Measurements from ENCODE around the gene TAL1. TPM values are rescaled to one million over a fixed set of nuclear protein-coding genes. Genes with fewer than 3 reads are reported as not detected.
"Not testable (repeated sequence)": the region's sequence is repeated elsewhere in the genome, so short reads cannot be mapped to it uniquely, and the experiment has no call there.

The TAL1 gene
- total RNA-seq, 4 donors from 2014 or later: 3.0 to 4.2 (median 3.6) TPM

GRCh38 chr1:47201179-47201578 lies 30.8 kb downstream of the TAL1 start:
- no peaks in the 10 kb centered on the region for H3K36me3 ChIP-seq
- peaks cover 0 to 9% (median 0%) of the 10 kb centered on the region in 3 donors for H3K9me3 ChIP-seq
- ATAC-seq: no peak
- no peaks in the 10 kb centered on the region for H3K4me1 ChIP-seq
- WGBS, 2 donors (ENCODE audit: low coverage in 1 of 2): 23 to 83% methylated on average over 1 to 3 of the region's 4 CpGs
- H3K4me3 ChIP-seq: no peak overlapping the region
- no peak overlapping the region for H3K27ac ChIP-seq
- TF ChIP-seq POLR2AphosphoS5 (IDR thresholded peaks at IDR 0.05) (no peak), EP300 (IDR thresholded peaks at IDR 0.05) (no peak), CTCF (IDR thresholded peaks at IDR 0.05) (no peak), POLR2A (IDR thresholded peaks at IDR 0.05) (no peak)
- H3K27me3 ChIP-seq: peaks cover 60% of the 10 kb centered on the region

- peaks cover 63% of the 10 kb centered on the region for H3K27me3 ChIP-seq
- WGBS, 2 donors (ENCODE audit: low coverage in 1 of 2): 74 to 76% methylated on average over 3 to 4 of the region's 4 CpGs
- peaks cover 0 to under 1% (median 0%) of the 10 kb centered on the region in 3 donors for H3K4me1 ChIP-seq
Measured at GRCh38 chr1:47198214-47198613, 33.8 kb downstream of the TAL1 start.

DNA sequence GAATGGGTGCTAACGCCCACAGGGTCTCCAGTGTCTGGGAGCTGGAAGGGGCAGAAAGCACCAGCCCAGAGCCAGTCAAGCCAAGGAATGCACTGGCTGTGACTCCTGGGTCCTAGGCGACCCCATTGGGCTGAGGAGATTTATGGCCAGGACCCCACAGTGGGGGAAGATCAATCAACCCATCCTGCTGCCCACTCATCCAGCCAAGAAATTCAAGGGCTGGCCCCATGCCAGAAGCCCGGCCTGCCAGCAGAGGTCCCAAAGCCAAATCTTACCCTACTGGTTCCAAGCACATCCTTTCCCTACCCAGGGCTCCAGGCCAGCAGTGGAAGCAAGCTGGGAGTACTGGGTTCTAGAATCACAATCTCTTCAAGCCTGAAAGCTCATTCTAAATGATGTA lies 35.4 kb downstream of the TAL1 start:
- WGBS, 2 donors (ENCODE audit: low coverage in 1 of 2): 60% methylated on average over 2 of the region's 3 CpGs; no CpG with 5 or more reads in 1 of the 2 donors
- TF ChIP-seq POLR2A (IDR thresholded peaks at IDR 0.05) (no peak), EP300 (IDR thresholded peaks at IDR 0.05) (no peak), POLR2AphosphoS5 (IDR thresholded peaks at IDR 0.05) (no peak), CTCF (IDR thresholded peaks at IDR 0.05) (no peak)

More at GRCh38 chr1:47198214-47198613, 33.8 kb downstream of the TAL1 start:
- H3K36me3 ChIP-seq: no peaks in the 10 kb centered on the region
- no peak for ATAC-seq
- H3K27ac ChIP-seq: no peak overlapping the region
- H3K4me3 ChIP-seq: no peak overlapping the region
- TF ChIP-seq POLR2A (IDR thresholded peaks at IDR 0.05) (no peak), POLR2AphosphoS5 (IDR thresholded peaks at IDR 0.05) (no peak), EP300 (IDR thresholded peaks at IDR 0.05) (no peak), CTCF (IDR thresholded peaks at IDR 0.05) (no peak)
- H3K9me3 ChIP-seq: peaks cover 0 to 8% (median 0%) of the 10 kb centered on the region in 3 donors

DNA sequence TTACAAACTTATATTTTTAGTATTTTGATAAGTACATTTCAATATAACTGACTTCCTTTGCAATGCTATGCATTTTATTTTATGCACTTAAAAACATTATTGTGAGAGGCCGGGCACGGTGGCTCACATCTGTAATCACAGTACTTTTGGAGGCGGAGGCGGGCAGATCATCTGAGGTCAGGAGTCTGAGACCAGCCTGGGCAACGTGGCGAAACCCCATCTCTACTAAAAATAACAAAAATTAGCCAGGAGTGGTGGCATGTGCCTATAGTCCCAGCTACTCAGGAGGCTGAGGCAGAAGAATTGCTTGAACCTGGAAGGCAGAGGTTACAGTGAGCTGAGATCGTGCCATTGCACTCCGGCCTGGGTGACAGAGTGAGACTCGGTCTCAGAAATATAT lies 36.0 kb downstream of the TAL1 start:
- Histone ChIP-seq H3K4me1 (peaks cover 0 to 13% (median 0%) of the 10 kb centered on the region in 3 donors), H3K27me3 (peaks cover 60% of the 10 kb centered on the region)
- 81 to 90% methylated on average over 2 to 9 of the region's 9 CpGs for WGBS, 2 donors (ENCODE audit: low coverage in 1 of 2)
- H3K36me3 ChIP-seq, ATAC-seq, H3K9me3 ChIP-seq, H3K27ac ChIP-seq, H3K4me3 ChIP-seq: not testable (repeated sequence)

More for the DNA sequence above, 35.4 kb downstream of the TAL1 start:
- Histone ChIP-seq H3K4me1 (peaks cover 0 to 12% (median 0%) of the 10 kb centered on the region in 3 donors), H3K4me3 (no peak overlapping the region), H3K36me3 (no peaks in the 10 kb centered on the region), H3K27ac (no peak overlapping the region), H3K9me3 (no peaks in the 10 kb centered on the region), H3K27me3 (peaks cover 63% of the 10 kb centered on the region)
- ATAC-seq: no peak

- TF ChIP-seq CTCF (IDR thresholded peaks at IDR 0.05) (no peak), POLR2A (IDR thresholded peaks at IDR 0.05) (no peak), EP300 (IDR thresholded peaks at IDR 0.05) (no peak), POLR2AphosphoS5 (IDR thresholded peaks at IDR 0.05) (no peak)
- Histone ChIP-seq H3K9me3 (no peaks in the 10 kb centered on the region), H3K4me3 (no peak overlapping the region), H3K36me3 (no peaks in the 10 kb centered on the region), H3K27me3 (peaks cover 43% of the 10 kb centered on the region), H3K27ac (no peak overlapping the region), H3K4me1 (peaks cover 0 to 29% (median 8%) of the 10 kb centered on the region in 3 donors)
- no peak for ATAC-seq
Measured at GRCh38 chr1:47194311-47194710, 37.7 kb downstream of the TAL1 start.

GRCh38 chr1:47193496-47193895 lies 38.5 kb downstream of the TAL1 start:
- H3K4me1 ChIP-seq: peaks cover 0 to 29% (median 8%) of the 10 kb centered on the region in 3 donors
- not testable (repeated sequence) for H3K36me3 ChIP-seq, H3K27ac ChIP-seq, H3K4me3 ChIP-seq, H3K9me3 ChIP-seq, ATAC-seq
- peaks cover 35% of the 10 kb centered on the region for H3K27me3 ChIP-seq
- 72 to 82% methylated on average over 6 to 10 of the region's 10 CpGs for WGBS, 2 donors (ENCODE audit: low coverage in 1 of 2)

Measured in gastroesophageal sphincter (tissue), 4 donors.